ENCODE measurements around the gene MRPS31.

DNA sequence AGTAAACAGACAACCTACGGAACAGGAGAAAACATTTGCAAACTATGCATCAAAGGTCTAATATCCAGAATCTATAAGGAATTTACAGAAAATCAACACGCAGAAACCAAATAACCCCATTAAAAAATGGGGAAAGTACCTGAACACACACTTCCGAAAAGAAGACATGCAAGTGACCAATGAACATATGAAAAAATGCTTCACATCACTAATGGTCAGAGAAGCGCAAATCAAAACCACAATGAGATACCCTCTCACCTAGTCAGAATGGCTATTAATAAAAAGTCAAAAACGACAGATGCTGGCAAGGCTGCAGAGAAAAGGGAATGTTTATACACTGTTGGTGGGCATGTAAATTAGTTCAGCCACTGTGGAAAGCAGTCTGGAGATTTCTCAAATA lies 47.9 kb upstream of the MRPS31 start:
- TF ChIP-seq, protein P1, sequence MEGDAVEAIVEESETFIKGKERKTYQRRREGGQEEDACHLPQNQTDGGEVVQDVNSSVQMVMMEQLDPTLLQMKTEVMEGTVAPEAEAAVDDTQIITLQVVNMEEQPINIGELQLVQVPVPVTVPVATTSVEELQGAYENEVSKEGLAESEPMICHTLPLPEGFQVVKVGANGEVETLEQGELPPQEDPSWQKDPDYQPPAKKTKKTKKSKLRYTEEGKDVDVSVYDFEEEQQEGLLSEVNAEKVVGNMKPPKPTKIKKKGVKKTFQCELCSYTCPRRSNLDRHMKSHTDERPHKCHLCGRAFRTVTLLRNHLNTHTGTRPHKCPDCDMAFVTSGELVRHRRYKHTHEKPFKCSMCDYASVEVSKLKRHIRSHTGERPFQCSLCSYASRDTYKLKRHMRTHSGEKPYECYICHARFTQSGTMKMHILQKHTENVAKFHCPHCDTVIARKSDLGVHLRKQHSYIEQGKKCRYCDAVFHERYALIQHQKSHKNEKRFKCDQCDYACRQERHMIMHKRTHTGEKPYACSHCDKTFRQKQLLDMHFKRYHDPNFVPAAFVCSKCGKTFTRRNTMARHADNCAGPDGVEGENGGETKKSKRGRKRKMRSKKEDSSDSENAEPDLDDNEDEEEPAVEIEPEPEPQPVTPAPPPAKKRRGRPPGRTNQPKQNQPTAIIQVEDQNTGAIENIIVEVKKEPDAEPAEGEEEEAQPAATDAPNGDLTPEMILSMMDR (conservative IDR thresholded peaks at IDR 0.05; ENCODE audit: low read length), result no peak
- TF ChIP-seq EZH2phosphoT487 (IDR thresholded peaks at IDR 0.05; ENCODE audit: borderline replicate concordance, low read depth, low read length), result no peak

Data from OCI-LY7 (cell line).